Bone marrow (tissue), 2 donors: ENCODE data around the gene ACADSB.

Source experiments
- DNase-seq, 2 donors: peaks; one replicate each; lab custom pipeline; 2025; lab: John Stamatoyannopoulos, UW

The ACADSB gene

DNA sequence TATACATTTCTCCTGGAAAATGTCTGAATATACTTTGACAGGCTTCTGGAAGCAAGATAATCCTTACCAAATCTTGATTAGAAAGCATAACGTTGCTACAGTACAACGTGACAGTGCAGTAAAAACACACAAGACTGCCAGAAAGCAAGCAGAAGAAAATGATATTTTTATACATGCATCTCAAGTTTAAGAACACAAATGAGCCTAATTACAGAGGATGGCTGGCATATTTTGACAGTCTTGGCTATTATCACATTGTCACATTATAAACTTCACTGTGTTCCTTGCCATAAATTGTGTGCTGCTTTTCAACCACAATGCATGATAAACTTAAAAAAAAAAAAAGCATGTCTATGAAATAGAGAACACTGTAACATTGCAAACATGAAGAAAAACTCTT, 4.5 kb upstream of the ACADSB start:
- no peak for DNase-seq

DNA sequence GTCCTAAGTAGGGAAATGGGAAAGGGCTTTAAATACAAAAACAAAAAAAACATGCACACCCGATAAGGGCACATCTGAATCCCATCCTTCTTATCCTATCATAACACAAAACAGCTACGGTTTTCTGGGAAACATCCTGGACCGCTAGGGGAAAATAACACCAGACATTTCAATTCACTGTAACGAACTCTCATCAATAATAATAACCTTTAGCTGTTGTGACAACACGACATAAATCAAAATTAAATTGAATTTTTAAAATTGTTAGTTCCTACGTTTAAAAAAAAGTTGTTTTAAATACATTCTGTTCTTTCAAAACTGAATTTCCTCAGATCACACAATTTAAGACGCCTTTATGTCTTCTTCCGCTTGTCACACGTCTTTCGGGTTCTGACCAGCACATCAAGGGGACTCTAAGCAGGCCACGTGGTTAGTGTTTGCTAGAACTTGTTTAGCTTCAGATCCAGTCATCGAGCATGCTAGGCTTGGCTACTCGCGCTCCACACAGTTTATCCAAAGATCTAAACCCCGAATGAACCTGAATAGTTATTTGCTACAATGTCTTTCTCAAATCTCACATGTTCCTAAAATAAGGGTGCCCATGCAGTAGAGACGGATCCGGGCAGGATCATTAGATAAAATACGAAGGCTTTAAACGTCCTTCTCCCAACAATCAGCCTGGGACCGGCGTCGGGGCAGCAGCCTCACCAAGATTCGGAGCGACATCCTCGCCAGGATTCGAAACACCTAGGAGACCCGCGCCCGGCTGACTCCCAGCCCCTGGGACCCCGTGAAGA, 1.1 kb upstream of the ACADSB start:
- DNase-seq = no peak

DNA sequence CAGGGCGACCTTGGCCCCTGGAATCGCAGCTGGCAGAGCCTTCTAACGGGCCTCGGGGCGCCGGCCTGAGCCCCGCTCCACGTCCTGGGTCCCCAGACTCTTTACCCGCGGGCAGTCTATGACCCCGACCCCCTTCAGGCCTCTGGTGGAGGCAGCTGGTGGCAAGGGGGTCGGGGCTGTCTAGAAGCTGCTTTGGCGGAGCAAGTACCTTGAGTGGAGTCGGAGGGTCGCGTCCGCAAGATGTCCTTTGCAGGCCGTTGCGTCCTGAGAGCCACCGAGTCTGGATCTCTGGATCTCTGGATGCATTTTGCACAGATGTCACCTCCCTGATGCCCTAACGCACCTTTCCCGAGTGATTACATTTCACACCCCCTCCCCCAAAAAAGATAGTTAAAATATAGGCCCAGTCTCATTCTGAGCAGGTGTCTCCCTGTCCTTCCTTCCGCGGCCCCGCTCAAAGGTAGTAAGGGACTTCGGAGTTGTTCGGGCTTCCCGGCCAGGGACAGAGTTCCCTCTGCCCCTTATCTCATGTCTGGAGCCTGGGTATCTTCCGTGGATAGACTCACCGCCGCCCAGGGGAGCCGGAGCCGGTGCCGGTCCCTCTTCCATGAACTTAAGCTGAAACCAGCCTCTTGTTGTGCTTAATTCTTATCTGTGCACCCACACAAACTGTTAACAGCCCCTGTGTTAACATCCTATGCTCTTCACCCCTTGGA, 457 bp downstream of the ACADSB start:
- DNase-seq = peak in 1 of 2 donors; percentile 31

DNA sequence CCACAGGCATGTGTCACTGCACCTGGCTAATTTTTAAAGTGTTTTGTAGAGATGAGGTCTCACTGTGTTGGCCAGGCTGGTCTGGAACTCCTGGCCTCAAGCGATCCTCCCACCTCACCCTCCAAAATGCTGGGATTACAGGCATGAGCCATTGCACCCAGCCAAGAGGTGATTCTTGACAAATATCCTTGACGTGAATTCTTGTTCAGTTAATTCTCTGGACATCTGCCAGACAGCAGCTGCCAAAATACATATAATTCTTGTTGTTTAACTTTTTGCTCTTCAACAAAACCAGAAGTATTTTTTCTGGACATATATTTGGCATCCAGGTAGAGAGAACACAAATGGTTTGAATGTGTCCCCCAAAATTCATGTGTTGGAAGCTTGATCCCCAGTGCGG, 3.2 kb downstream of the ACADSB start:
- DNase-seq = no peak

GRCh38 chr10:123013456-123014419, 4.9 kb downstream of the ACADSB start:
- DNase-seq = no peak

DNA sequence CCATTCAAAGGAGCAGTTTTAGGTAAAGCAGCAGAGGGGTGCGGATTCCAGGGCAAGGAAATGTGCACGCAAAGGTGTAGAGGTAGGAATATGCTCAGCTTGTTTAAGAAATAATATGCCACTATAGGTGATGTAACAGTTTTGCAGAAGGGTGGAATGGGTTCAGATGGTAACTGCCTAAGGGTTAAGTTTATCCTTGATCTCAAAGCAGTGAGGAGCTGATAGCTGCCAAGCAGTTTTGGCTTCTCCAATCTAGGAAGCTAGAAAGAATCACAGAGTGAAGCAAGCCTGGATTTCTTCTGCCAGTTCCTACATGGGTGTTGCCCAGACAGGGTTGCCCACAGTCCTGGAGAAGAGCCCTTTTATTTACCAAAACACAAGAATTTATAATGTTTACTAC, 6.0 kb downstream of the ACADSB start:
- no peak for DNase-seq

- DNase-seq = no peak
Observed at GRCh38 chr10:123016228-123016627, 7.4 kb downstream of the ACADSB start.

GRCh38 chr10:123017421-123018165, 8.8 kb downstream of the ACADSB start:
- no peak for DNase-seq

DNA sequence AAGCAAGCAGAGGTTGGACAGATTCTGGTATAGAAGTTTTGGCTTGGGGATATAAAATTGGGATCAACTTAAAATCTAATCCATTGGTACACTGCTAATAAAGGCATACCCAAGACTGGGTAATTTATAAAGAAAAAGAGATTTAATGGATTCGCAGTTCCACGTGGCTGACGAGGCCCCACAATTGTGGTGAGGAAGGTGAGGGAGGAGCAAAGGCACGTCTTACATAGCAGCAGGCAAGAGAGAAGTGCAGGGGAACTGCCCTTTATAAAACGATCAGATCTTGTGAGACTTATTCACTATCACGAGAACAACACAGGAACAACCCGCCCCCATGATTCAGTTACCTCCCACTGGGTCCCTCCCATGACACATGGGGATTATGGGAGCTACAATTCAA, 9.7 kb downstream of the ACADSB start:
- no peak for DNase-seq

DNA sequence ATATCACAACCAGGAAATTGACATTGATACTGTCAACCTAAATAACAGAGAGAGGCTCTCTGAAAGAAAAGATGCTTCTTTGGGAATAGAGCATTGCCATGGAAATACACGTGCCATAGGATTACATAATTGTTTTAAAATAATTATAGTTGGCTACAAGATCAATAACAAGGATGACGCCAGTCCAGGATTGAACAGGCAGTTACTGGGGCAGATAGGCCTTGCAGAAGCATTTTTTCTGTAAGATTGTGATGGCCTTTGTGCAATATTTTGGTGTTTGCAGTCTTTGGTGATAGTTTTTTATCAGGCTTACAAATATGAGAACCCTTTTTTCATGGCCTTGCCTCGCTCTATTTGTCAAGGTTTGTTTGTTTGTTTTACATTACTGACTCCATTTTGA, 10.5 kb downstream of the ACADSB start:
- no peak for DNase-seq

GRCh38 chr10:123019941-123020703, 11.3 kb downstream of the ACADSB start:
- no peak for DNase-seq

DNA sequence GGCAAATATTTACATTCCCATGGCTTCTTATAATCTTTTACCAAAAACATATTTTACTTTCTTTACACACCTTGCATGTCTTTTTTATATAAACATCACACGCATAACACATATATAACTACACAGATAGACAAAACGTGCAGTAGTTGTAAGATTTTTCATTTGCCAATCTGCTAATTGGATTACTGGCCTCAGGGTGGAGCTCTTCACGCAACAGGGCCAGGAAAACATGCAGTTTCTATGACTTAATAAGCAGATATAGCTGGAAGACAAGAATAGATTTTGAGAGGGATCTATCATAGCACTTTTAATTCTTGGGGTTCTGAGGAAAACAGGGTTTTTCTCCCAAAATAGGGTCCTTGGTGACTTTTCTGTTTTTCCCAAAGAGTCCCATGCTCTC, 12.7 kb downstream of the ACADSB start:
- no peak for DNase-seq

DNA sequence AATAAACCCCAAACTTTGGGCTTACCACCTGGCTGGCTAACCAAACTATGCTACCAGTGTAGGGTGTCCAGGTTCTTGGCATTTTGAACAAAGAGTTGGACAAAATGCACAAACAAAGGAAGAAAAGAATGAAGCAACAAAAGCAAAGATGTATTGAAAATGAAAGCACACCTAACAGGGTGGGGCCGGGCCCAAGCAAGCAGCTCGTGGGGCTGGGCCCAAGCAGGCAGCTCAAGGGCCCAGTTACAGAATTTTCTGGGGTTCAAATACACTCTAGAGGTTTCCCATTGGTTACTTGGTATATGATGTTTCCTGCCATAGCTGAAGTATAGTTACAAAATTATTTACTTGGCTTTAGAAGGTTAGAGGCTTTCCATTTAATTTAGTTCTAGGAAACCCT, 15.7 kb downstream of the ACADSB start:
- DNase-seq = no peak

- DNase-seq = no peak
Observed at GRCh38 chr10:123026302-123026701, 17.5 kb downstream of the ACADSB start.

- DNase-seq = no peak
Observed at GRCh38 chr10:123027861-123028260, 19.1 kb downstream of the ACADSB start.

GRCh38 chr10:123031124-123031523, 22.3 kb downstream of the ACADSB start:
- no peak for DNase-seq

GRCh38 chr10:123034332-123034731, 25.5 kb downstream of the ACADSB start:
- no peak for DNase-seq

GRCh38 chr10:123035467-123036086, 26.8 kb downstream of the ACADSB start:
- DNase-seq = no peak

DNA sequence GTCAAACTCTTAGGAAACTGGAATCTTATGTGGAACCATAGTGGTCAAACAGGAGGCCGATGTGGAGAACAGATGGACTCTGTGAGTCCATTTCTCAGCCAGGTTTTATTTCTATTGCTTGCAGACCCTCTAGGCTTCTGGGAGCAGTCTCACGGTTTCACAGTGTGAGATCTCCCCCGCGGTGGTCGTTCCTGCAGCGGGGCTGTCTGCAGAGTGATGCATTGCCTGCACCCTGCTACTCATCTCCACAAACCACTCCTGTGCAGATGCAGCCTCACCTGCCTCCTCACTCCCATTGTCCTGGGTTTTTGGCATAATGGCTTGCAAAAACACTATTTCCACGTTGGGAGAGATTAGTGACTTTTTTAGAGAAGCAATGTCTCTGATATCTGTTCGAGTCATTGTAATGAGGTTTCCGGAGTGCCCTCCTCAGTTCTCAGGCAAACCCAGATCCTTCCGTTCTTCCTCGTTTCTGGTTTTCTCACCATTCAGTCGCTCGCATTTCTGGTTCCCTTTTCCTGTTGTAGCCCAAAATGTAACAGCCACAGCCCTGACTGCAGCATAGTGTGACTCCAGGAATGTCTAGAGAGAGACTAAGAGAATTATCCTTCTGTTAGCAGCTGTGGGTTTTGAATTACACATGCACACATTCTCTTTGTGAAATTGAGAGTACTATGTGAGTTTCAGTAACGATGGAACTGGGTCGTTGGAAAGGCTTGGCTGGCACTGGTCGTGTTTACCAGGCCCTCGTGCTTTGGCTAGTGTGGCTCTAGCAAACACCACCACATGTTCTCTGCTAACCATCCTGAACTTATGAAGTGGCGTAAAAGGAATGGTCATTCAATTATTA, 30.2 kb downstream of the ACADSB start:
- DNase-seq = peak in 1 of 2 donors; percentile 20

- no peak for DNase-seq
Observed at GRCh38 chr10:123039632-123039930, 30.8 kb downstream of the ACADSB start.
